Left ventricle myocardium inferior (tissue), 1 donor: Measurements from ENCODE around the gene CNN1. TPM values are rescaled to one million over a fixed set of nuclear protein-coding genes. Genes with fewer than 3 reads are reported as not detected.

Experiments used
- DNase-seq: peaks from one replicate; pipeline ENCODE4 v3.0.0-alpha.2; 2020
- H3K27ac ChIP-seq: fragments of 200-600 bp; replicated peaks from 2 replicates; pipeline ENCODE4 v1.8.0; 2021
- H3K27me3 ChIP-seq: fragments of 200-600 bp; 2 replicates; pipeline ENCODE4 v1.8.0; 2021; ENCODE audit warnings: low read depth
- H3K36me3 ChIP-seq: fragments of 200-600 bp; 2 replicates; pipeline ENCODE4 v1.8.0; 2021
- H3K4me1 ChIP-seq: fragments of 200-600 bp; 2 replicates; pipeline ENCODE4 v1.8.0; 2021
- H3K4me3 ChIP-seq: fragments of 200-600 bp; 2 replicates; pipeline ENCODE4 v1.8.0; 2021; ENCODE audit warnings: mild to moderate bottlenecking, moderate library complexity
- H3K9me3 ChIP-seq: fragments of 200-600 bp; replicated peaks from 2 replicates; pipeline ENCODE4 v1.8.0; 2021
- intact Hi-C: fragments of 100-400 bp; cut with micrococcal nuclease; formaldehyde crosslinking; loops from one replicate; pipeline ENCODE4 v1.11.0; 2022
- long read RNA-seq: library from polyadenylated mRNA; unstranded; transcript quantifications from one replicate; pipeline ENCODE4 v2.0.0, GENCODE V29; 2021
- total RNA-seq: library from RNA; stranded (reverse); fragmentation: NEBNext Ultra II Directional; extraction: Animal tissue kit (Norgen Biotek cat#: 25700); gene quantifications from one replicate; pipeline ENCODE4 v1.2.1, GENCODE V29; 2021
- TF ChIP-seq, protein P1 (sequence below): fragments of 200-600 bp; IDR thresholded peaks from 2 replicates; pipeline ENCODE4 v1.8.0; 2021; ENCODE audit warnings: antibody characterized with exemption, mild to moderate bottlenecking, borderline replicate concordance
- donor health status: DM: no; HTN: yes; CAD: no; lungs with severe emphysema.

CNN1 gene
- 133 TPM for total RNA-seq
- long read RNA-seq, transcript CNN1-201 (7 exons, 1,633 nt), result major isoform, 163 of 226 reads
- long read RNA-seq, partial matches to known transcripts, result 11 of 226 reads
- long read RNA-seq, other reads (novel, unspliced or antisense), result 52 of 226 reads

GRCh38 chr19:11538232-11539036 lies at the start of gene CNN1:
Gene CNN1, plus strand, starts transcription at chr19:11538851. Its CDS starts 77 bp downstream, at chr19:11538928.
- H3K4me1 ChIP-seq, result peaks cover 27% of the 10 kb centered on the region

DNA sequence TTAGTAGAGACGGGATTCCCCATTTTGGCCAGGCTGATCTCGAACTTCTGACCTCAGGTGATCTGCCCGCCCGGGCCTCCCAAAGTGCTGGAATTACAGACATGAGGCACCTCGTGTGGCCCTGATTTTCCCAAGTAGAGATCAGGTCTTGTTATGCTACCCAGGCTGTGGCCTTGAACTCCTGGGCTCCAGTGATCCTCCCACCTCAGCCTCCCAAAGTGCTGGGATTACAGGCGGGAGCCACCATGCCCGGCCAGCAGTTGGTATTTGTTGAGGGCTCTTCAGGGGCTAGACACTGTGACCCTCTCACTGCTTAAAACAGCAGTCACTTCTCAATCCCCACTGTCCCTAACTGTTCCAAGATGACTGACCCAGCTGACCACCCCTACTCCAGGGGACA lies 49.3 kb upstream of the CNN1 start:
- Histone ChIP-seq H3K9me3 (no peaks in the 10 kb centered on the region), H3K4me3 (no peak overlapping the region), H3K27ac (no peak overlapping the region), H3K27me3 (peaks cover 12% of the 10 kb centered on the region), H3K4me1 (no peaks in the 10 kb centered on the region), H3K36me3 (peaks cover 45% of the 10 kb centered on the region)
- intact Hi-C loops, result no loop called here
- TF ChIP-seq, protein P1, sequence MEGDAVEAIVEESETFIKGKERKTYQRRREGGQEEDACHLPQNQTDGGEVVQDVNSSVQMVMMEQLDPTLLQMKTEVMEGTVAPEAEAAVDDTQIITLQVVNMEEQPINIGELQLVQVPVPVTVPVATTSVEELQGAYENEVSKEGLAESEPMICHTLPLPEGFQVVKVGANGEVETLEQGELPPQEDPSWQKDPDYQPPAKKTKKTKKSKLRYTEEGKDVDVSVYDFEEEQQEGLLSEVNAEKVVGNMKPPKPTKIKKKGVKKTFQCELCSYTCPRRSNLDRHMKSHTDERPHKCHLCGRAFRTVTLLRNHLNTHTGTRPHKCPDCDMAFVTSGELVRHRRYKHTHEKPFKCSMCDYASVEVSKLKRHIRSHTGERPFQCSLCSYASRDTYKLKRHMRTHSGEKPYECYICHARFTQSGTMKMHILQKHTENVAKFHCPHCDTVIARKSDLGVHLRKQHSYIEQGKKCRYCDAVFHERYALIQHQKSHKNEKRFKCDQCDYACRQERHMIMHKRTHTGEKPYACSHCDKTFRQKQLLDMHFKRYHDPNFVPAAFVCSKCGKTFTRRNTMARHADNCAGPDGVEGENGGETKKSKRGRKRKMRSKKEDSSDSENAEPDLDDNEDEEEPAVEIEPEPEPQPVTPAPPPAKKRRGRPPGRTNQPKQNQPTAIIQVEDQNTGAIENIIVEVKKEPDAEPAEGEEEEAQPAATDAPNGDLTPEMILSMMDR, result no peak
- no peak for DNase-seq

More at GRCh38 chr19:11538232-11539036, at the start of gene CNN1:
- no peaks in the 10 kb centered on the region for H3K36me3 ChIP-seq
- H3K27me3 ChIP-seq, result peaks cover 18% of the 10 kb centered on the region
- H3K27ac ChIP-seq, result peak within 1 kb of the TSS; percentile 80
- no peaks in the 10 kb centered on the region for H3K9me3 ChIP-seq
- peak within 1 kb of the TSS; percentile 62 for H3K4me3 ChIP-seq
- DNase-seq, result peak; percentile 66
- TF ChIP-seq, protein P1, result no peak
- intact Hi-C loops, result no loop called here

- Histone ChIP-seq H3K36me3 (peaks cover 57% of the 10 kb centered on the region), H3K27me3 (no peaks in the 10 kb centered on the region), H3K9me3 (no peaks in the 10 kb centered on the region), H3K4me3 (no peak overlapping the region), H3K27ac (no peak overlapping the region), H3K4me1 (no peaks in the 10 kb centered on the region)
- DNase-seq, result no peak
- TF ChIP-seq, protein P1, result no peak
- intact Hi-C loops, result no loop called here
These were observed 43.9 kb upstream of the CNN1 start for GRCh38 chr19:11494634-11495285.

- TF ChIP-seq, protein P1, result no peak
- H3K4me1 ChIP-seq, result no peaks in the 10 kb centered on the region
- H3K27me3 ChIP-seq, result no peaks in the 10 kb centered on the region
- H3K27ac ChIP-seq, result no peak overlapping the region
- no peaks in the 10 kb centered on the region for H3K9me3 ChIP-seq
- no peak for DNase-seq
- H3K36me3 ChIP-seq, result peaks cover 57% of the 10 kb centered on the region
- intact Hi-C loops, result no loop called here
- no peak overlapping the region for H3K4me3 ChIP-seq
These were observed 43.2 kb upstream of the CNN1 start for GRCh38 chr19:11495481-11495880.

DNA sequence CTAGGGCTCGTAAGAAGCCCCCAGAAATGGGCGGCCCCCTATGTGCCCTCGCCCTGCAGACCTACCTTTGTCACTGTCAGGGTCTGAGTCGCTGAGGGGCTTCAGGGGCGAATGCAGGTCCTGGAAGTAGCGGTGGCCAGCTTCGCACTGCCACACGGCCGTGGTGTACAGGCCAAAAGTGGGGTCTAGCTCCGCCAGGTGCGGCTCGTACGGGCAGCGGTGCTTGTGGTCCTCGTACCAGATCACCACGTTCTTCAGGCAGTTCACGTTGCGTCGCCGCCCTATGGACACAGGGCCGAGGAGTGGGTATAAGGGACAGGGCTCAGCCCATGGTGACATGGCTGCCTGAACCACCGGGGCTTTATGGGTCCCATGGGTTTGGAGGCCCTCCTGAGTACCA lies 42.8 kb upstream of the CNN1 start:
- intact Hi-C loops, result no loop called here
- H3K27me3 ChIP-seq, result no peaks in the 10 kb centered on the region
- no peak for DNase-seq
- H3K27ac ChIP-seq, result no peak overlapping the region
- TF ChIP-seq, protein P1, result no peak
- no peak overlapping the region for H3K4me3 ChIP-seq
- H3K36me3 ChIP-seq, result peaks cover 57% of the 10 kb centered on the region
- H3K9me3 ChIP-seq, result no peaks in the 10 kb centered on the region
- no peaks in the 10 kb centered on the region for H3K4me1 ChIP-seq
